PC-9 (cell line): ENCODE data around the gene DLG2. TPM values are rescaled to one million over a fixed set of nuclear protein-coding genes. Genes with fewer than 3 reads are reported as not detected.

ENCODE experiments used
- BruUV-seq: library from RNA; stranded (reverse); fragments of 400-500 nt; replicated peaks from 2 replicates; lab custom pipeline; 2021; lab: Mats Ljungman, UMichigan
- CTCF ChIA-PET: fragments of 300-600 bp; sonication (Branson Sonifier 250); formaldehyde crosslinking; loops from one replicate; lab custom pipeline; 2022; ENCODE audit warnings: antibody characterized with exemption; lab: Charles Lee
- POLR2A ChIA-PET: fragments of 300-600 bp; sonication (Branson Sonifier 250); formaldehyde crosslinking; loops from one replicate; lab custom pipeline; 2022; ENCODE audit warnings: antibody characterized with exemption; ENCODE audit not compliant: unreplicated experiment; lab: Charles Lee
- DNase-seq, 2 experiments: peaks; one replicate each; pipeline versions ENCODE4 v3.0.0 to v3.0.0-alpha.2; 2015 to 2022; ENCODE audit warnings: mixed read lengths in 1 of 2
- H2AFZ ChIP-seq: fragments of 200-600 bp; sonication (generic); 2 replicates; pipeline ENCODE4 v1.8.1; 2017; ENCODE audit warnings: antibody characterized with exemption
- H3F3A ChIP-seq: fragments of 200-600 bp; sonication (generic); 2 replicates; pipeline ENCODE4 v1.8.1; 2017; ENCODE audit warnings: antibody characterized with exemption, mild to moderate bottlenecking, low read depth; ENCODE audit not compliant: insufficient read depth
- H3K27ac ChIP-seq: fragments of 200-600 bp; sonication (generic); 2 replicates; pipeline ENCODE4 v1.6.1; 2016; ENCODE audit warnings: mixed run types
- H3K27me3 ChIP-seq: fragments of 200-600 bp; sonication (generic); 2 replicates; pipeline ENCODE4 v1.6.1; 2016; ENCODE audit warnings: low read depth, mixed run types; ENCODE audit not compliant: insufficient read depth
- H3K36me3 ChIP-seq: fragments of 200-600 bp; sonication (generic); 2 replicates; pipeline ENCODE4 v1.6.1; 2016; ENCODE audit warnings: low read depth, mixed run types
- H3K4me1 ChIP-seq: fragments of 200-600 bp; sonication (generic); replicated peaks from 2 replicates; pipeline ENCODE4 v1.6.1; 2016; ENCODE audit warnings: mixed run types; ENCODE audit not compliant: insufficient read depth
- H3K4me2 ChIP-seq: fragments of 200-600 bp; sonication (generic); 2 replicates; pipeline ENCODE4 v1.6.1; 2017; ENCODE audit warnings: mixed run types
- H3K4me3 ChIP-seq: fragments of 200-600 bp; sonication (generic); 2 replicates; pipeline ENCODE4 v1.6.1; 2016; ENCODE audit warnings: mixed run types
- H3K79me2 ChIP-seq: fragments of 200-600 bp; sonication (generic); 2 replicates; pipeline ENCODE4 v1.6.1; 2017; ENCODE audit warnings: low read depth, mixed run types
- H3K9me2 ChIP-seq: fragments of 200-600 bp; sonication (generic); 2 replicates; pipeline ENCODE4 v1.8.1; 2017; ENCODE audit warnings: mild to moderate bottlenecking; ENCODE audit not compliant: insufficient read depth
- H3K9me3 ChIP-seq: fragments of 200-600 bp; sonication (generic); 2 replicates; pipeline ENCODE4 v1.8.1; 2016; ENCODE audit warnings: low read depth; ENCODE audit not compliant: insufficient read depth
- H4K20me1 ChIP-seq: fragments of 200-600 bp; sonication (generic); 2 replicates; pipeline ENCODE4 v1.8.1; 2017; ENCODE audit not compliant: insufficient read depth
- EZH2 ChIP-seq: fragments of 200-600 bp; sonication (generic); IDR thresholded peaks from 2 replicates; pipeline ENCODE4 v1.8.0; 2017; ENCODE audit warnings: antibody characterized with exemption, low read depth
- intact Hi-C: fragments of 100-400 bp; cut with micrococcal nuclease; formaldehyde crosslinking; loops from one replicate; pipeline ENCODE4 v1.10.0; 2022; ENCODE audit not compliant: unreplicated experiment
- total RNA-seq: library from RNA; stranded (reverse); gene quantifications from 2 replicates; pipeline ENCODE4 v1.2.3, GENCODE V29; 2021
- TF ChIP-seq, protein P1 (sequence below): fragments of 200-600 bp; sonication (generic); conservative IDR thresholded peaks from 2 replicates; pipeline ENCODE4 v1.6.1; 2017; ENCODE audit warnings: mixed run types, antibody characterized with exemption, mild to moderate bottlenecking, moderate library complexity

Gene DLG2
- total RNA-seq, 1 experiment from 2014 or later: 6.4 TPM

DNA sequence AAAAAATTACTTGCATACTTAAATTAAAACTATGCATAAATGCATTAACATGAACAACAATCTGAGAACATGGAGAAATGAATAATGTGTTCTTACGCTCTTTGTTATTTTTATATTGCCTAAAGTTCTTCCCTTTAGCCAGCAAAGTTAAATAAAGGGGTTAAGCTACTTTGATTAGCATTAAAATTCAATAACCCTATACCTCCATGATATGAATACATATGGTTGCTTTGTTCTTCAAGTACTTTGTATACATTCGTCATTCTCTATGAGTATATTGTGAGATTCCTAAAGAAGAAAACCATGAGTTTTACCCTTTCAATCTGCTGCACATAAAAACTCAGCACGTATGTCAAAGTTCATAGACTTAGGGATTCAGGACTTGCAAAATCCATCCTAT is 578.3 kb downstream of the DLG2 start:
- H3K27me3 ChIP-seq: no peaks in the 10 kb centered on the region
- no peak for DNase-seq
- no peak for TF ChIP-seq EZH2
- TF ChIP-seq, protein P1, sequence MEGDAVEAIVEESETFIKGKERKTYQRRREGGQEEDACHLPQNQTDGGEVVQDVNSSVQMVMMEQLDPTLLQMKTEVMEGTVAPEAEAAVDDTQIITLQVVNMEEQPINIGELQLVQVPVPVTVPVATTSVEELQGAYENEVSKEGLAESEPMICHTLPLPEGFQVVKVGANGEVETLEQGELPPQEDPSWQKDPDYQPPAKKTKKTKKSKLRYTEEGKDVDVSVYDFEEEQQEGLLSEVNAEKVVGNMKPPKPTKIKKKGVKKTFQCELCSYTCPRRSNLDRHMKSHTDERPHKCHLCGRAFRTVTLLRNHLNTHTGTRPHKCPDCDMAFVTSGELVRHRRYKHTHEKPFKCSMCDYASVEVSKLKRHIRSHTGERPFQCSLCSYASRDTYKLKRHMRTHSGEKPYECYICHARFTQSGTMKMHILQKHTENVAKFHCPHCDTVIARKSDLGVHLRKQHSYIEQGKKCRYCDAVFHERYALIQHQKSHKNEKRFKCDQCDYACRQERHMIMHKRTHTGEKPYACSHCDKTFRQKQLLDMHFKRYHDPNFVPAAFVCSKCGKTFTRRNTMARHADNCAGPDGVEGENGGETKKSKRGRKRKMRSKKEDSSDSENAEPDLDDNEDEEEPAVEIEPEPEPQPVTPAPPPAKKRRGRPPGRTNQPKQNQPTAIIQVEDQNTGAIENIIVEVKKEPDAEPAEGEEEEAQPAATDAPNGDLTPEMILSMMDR: no peak
- no peak overlapping the region for H3K4me3 ChIP-seq
- no peaks in the 10 kb centered on the region for H3F3A ChIP-seq
- H3K79me2 ChIP-seq: no peaks in the 10 kb centered on the region
- ChIA-PET POLR2A (no interaction called here), CTCF (no interaction called here)
- H3K36me3 ChIP-seq: no peaks in the 10 kb centered on the region
- intact Hi-C loops: no loop called here
- H3K27ac ChIP-seq: no peak overlapping the region
- no peak overlapping the region for H3K4me2 ChIP-seq
- no peaks in the 10 kb centered on the region for H4K20me1 ChIP-seq
- no peaks in the 10 kb centered on the region for H3K4me1 ChIP-seq
- no peaks in the 10 kb centered on the region for H3K9me2 ChIP-seq
- no TSS peak for BruUV-seq
- H2AFZ ChIP-seq: no peak overlapping the region
- no peaks in the 10 kb centered on the region for H3K9me3 ChIP-seq

DNA sequence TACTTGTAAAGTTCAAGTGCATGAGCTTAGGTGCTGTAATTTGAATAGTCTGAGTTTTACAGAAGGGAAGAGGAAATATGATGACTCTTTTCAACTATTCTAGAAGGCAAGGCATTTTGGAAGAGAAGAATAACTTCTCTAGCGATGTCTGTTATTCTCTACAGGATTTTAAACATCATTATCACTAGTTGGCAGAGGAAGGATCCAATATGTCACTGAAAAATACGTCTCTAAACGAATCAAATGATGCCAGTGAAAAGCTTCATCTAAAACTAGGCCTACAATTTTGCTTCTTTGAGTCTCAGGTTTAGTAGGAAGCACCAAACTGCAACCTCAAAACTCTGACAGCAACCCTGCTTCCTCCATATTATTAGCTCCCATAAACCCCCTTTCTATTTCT is 581.4 kb downstream of the DLG2 start:
- ChIA-PET POLR2A (no interaction called here), CTCF (no interaction called here)
- H3K9me3 ChIP-seq: no peaks in the 10 kb centered on the region
- no peak for TF ChIP-seq EZH2
- TF ChIP-seq, protein P1: no peak
- H3K27ac ChIP-seq: no peak overlapping the region
- BruUV-seq: no TSS peak
- H3K36me3 ChIP-seq: no peaks in the 10 kb centered on the region
- intact Hi-C loops: no loop called here
- no peaks in the 10 kb centered on the region for H3K9me2 ChIP-seq
- no peak for DNase-seq
- H3K27me3 ChIP-seq: no peaks in the 10 kb centered on the region
- no peak overlapping the region for H3K4me3 ChIP-seq
- H3K79me2 ChIP-seq: no peaks in the 10 kb centered on the region
- H3K4me2 ChIP-seq: no peak overlapping the region
- H3K4me1 ChIP-seq: no peaks in the 10 kb centered on the region
- no peaks in the 10 kb centered on the region for H4K20me1 ChIP-seq
- no peak overlapping the region for H2AFZ ChIP-seq
- no peaks in the 10 kb centered on the region for H3F3A ChIP-seq

DNA sequence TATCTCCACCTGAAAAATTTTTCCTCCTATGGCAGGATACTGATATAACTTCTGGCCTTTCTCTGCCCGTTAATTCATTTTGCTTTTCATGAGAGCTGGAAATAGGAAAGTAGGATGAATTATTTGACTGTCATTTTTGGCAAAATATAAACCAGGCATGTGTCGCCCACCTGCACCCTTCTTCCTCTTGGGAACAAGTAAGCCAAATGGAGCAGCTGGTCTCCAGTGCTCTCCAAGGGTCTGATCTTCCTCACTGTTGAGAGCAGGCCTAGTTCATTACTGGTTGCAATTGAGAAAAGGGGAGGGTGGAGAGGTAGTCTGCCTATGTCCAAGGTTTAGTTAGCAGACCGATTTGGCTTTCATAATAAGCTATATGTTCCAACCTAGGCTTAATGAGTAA is 582.2 kb downstream of the DLG2 start:
- Histone ChIP-seq H3K9me3 (no peaks in the 10 kb centered on the region), H3K27ac (no peak overlapping the region), H3K4me1 (no peaks in the 10 kb centered on the region), H3K27me3 (no peaks in the 10 kb centered on the region), H3K79me2 (no peaks in the 10 kb centered on the region), H2AFZ (no peak overlapping the region), H3F3A (no peaks in the 10 kb centered on the region), H3K4me2 (no peak overlapping the region), H4K20me1 (no peaks in the 10 kb centered on the region), H3K4me3 (no peak overlapping the region), H3K36me3 (no peaks in the 10 kb centered on the region), H3K9me2 (no peaks in the 10 kb centered on the region)
- DNase-seq: no peak
- no TSS peak for BruUV-seq
- TF ChIP-seq, protein P1: no peak
- no peak for TF ChIP-seq EZH2
- ChIA-PET POLR2A (no interaction called here), CTCF (no interaction called here)
- intact Hi-C loops: no loop called here
